HEK293 (cell line): ENCODE results near the gene PIP5KL1.
A peak's percentile ranks its signal among the peaks of the same experiment; 100 is the strongest.

ENCODE experiments used
- ZBTB7A ChIP-seq: fragments of 450-650 bp; formaldehyde crosslinking; IDR thresholded peaks from 2 replicates; pipeline ENCODE4 v1.5.1; 2016; ENCODE audit warnings: low read depth, missing biosample characterization, missing genetic modification characterization
- ZBTB8A ChIP-seq: fragments of 450-650 bp; formaldehyde crosslinking; IDR thresholded peaks from 2 replicates; pipeline ENCODE4 v1.5.1; 2016; ENCODE audit warnings: missing biosample characterization, missing genetic modification characterization
- ZNF26 ChIP-seq: fragments of 450-650 bp; formaldehyde crosslinking; IDR thresholded peaks from 2 replicates; pipeline ENCODE4 v1.5.1; 2016; ENCODE audit warnings: missing biosample characterization, missing genetic modification characterization
- ZNF354C ChIP-seq: fragments of 450-650 bp; formaldehyde crosslinking; IDR thresholded peaks from 2 replicates; pipeline ENCODE4 v1.5.1; 2016; ENCODE audit warnings: missing biosample characterization, missing genetic modification characterization, low read depth, borderline replicate concordance
- ZNF558 ChIP-seq: fragments of 450-650 bp; formaldehyde crosslinking; IDR thresholded peaks from 2 replicates; pipeline ENCODE4 v1.5.1; 2016; ENCODE audit warnings: missing biosample characterization, missing genetic modification characterization
- ZNF621 ChIP-seq: fragments of 450-650 bp; formaldehyde crosslinking; IDR thresholded peaks from 2 replicates; pipeline ENCODE4 v1.5.1; 2017; ENCODE audit warnings: missing biosample characterization, missing genetic modification characterization
- ZNF747 ChIP-seq: fragments of 450-650 bp; formaldehyde crosslinking; IDR thresholded peaks from 2 replicates; pipeline ENCODE4 v1.5.1; 2016; ENCODE audit warnings: missing biosample characterization, missing genetic modification characterization
- ZNF776 ChIP-seq: fragments of 450-650 bp; formaldehyde crosslinking; IDR thresholded peaks from 2 replicates; pipeline ENCODE4 v1.5.0; 2017; ENCODE audit warnings: missing biosample characterization, missing genetic modification characterization, borderline replicate concordance
- TF ChIP-seq, protein P1 (sequence below): fragments of 450-650 bp; formaldehyde crosslinking; IDR thresholded peaks from 2 replicates; pipeline ENCODE4 v1.5.1; 2016; ENCODE audit warnings: missing biosample characterization, missing genetic modification characterization
- TF ChIP-seq, protein P2 (sequence below): fragments of 450-650 bp; formaldehyde crosslinking; IDR thresholded peaks from 2 replicates; pipeline ENCODE4 v1.5.1; 2016; ENCODE audit warnings: missing biosample characterization, missing genetic modification characterization
- TF ChIP-seq, protein P3 (sequence below): fragments of 450-650 bp; formaldehyde crosslinking; IDR thresholded peaks from 2 replicates; pipeline ENCODE4 v1.5.1; 2016; ENCODE audit warnings: missing biosample characterization, missing genetic modification characterization

DNA sequence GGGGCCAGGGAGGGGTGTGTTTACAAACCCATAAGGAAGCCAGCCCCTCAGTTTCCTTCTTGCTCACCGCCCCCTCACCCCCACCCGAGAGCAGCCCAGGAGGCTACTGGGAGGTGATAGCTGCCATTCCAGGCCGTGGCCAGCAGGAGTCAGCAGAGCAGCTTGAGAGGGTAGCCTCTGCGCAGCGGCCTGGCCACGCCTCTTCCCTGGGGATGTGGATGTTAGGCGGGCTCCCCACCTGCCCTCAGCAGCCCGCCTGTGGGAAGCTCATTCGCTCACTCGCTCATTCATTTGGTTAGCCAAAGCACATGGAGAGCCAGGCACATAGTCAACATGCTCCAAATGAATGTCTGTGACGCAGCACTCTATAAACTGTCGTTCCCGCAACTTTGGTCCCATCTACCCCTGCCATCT is 13.2 kb upstream of the PIP5KL1 start:
- no peak for TF ChIP-seq ZNF558 (tag by site-specific recombination)
- no peak for TF ChIP-seq ZNF747
- no peak for TF ChIP-seq ZBTB7A (tag by site-specific recombination)
- no peak for TF ChIP-seq ZNF26 (tag by site-specific recombination)
- TF ChIP-seq, protein P1, sequence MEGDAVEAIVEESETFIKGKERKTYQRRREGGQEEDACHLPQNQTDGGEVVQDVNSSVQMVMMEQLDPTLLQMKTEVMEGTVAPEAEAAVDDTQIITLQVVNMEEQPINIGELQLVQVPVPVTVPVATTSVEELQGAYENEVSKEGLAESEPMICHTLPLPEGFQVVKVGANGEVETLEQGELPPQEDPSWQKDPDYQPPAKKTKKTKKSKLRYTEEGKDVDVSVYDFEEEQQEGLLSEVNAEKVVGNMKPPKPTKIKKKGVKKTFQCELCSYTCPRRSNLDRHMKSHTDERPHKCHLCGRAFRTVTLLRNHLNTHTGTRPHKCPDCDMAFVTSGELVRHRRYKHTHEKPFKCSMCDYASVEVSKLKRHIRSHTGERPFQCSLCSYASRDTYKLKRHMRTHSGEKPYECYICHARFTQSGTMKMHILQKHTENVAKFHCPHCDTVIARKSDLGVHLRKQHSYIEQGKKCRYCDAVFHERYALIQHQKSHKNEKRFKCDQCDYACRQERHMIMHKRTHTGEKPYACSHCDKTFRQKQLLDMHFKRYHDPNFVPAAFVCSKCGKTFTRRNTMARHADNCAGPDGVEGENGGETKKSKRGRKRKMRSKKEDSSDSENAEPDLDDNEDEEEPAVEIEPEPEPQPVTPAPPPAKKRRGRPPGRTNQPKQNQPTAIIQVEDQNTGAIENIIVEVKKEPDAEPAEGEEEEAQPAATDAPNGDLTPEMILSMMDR (tag by site-specific recombination), result peak; percentile 70; the same call in 1 of the 2 replicates
- TF ChIP-seq ZNF621 (tag by site-specific recombination), result no peak
- TF ChIP-seq, protein P2, sequence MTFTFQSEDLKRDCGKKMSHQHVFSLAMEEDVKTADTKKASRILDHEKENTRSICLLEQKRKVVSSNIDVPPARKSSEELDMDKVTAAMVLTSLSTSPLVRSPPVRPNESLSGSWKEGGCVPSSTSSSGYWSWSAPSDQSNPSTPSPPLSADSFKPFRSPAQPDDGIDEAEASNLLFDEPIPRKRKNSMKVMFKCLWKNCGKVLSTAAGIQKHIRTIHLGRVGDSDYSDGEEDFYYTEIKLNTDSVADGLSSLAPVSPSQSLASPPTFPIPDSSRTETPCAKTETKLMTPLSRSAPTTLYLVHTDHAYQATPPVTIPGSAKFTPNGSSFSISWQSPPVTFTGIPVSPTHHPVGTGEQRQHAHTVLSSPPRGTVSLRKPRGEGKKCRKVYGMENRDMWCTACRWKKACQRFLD, result no peak
- TF ChIP-seq, protein P3, sequence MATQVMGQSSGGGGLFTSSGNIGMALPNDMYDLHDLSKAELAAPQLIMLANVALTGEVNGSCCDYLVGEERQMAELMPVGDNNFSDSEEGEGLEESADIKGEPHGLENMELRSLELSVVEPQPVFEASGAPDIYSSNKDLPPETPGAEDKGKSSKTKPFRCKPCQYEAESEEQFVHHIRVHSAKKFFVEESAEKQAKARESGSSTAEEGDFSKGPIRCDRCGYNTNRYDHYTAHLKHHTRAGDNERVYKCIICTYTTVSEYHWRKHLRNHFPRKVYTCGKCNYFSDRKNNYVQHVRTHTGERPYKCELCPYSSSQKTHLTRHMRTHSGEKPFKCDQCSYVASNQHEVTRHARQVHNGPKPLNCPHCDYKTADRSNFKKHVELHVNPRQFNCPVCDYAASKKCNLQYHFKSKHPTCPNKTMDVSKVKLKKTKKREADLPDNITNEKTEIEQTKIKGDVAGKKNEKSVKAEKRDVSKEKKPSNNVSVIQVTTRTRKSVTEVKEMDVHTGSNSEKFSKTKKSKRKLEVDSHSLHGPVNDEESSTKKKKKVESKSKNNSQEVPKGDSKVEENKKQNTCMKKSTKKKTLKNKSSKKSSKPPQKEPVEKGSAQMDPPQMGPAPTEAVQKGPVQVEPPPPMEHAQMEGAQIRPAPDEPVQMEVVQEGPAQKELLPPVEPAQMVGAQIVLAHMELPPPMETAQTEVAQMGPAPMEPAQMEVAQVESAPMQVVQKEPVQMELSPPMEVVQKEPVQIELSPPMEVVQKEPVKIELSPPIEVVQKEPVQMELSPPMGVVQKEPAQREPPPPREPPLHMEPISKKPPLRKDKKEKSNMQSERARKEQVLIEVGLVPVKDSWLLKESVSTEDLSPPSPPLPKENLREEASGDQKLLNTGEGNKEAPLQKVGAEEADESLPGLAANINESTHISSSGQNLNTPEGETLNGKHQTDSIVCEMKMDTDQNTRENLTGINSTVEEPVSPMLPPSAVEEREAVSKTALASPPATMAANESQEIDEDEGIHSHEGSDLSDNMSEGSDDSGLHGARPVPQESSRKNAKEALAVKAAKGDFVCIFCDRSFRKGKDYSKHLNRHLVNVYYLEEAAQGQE, result no peak
- TF ChIP-seq ZBTB8A (tag by site-specific recombination), result peak; percentile 19; the same call in 1 of the 2 replicates
- no peak for TF ChIP-seq ZNF776 (tag by site-specific recombination)
- no peak for TF ChIP-seq ZNF354C (tag by site-specific recombination)
